ENCODE measurements around the gene TBX10. TPM values are rescaled to one million over a fixed set of nuclear protein-coding genes. Genes with fewer than 3 reads are reported as not detected.
A peak's percentile ranks its signal among the peaks of the same experiment; 100 is the strongest.

The TBX10 gene
- total RNA-seq, 4 donors from 2014 or later = not detected

GRCh38 chr11:67632982-67633755, 6.4 kb downstream of the TBX10 start:
- no peak for DNase-seq (ENCODE audit: low spot score)
- TF ChIP-seq, protein P1, sequence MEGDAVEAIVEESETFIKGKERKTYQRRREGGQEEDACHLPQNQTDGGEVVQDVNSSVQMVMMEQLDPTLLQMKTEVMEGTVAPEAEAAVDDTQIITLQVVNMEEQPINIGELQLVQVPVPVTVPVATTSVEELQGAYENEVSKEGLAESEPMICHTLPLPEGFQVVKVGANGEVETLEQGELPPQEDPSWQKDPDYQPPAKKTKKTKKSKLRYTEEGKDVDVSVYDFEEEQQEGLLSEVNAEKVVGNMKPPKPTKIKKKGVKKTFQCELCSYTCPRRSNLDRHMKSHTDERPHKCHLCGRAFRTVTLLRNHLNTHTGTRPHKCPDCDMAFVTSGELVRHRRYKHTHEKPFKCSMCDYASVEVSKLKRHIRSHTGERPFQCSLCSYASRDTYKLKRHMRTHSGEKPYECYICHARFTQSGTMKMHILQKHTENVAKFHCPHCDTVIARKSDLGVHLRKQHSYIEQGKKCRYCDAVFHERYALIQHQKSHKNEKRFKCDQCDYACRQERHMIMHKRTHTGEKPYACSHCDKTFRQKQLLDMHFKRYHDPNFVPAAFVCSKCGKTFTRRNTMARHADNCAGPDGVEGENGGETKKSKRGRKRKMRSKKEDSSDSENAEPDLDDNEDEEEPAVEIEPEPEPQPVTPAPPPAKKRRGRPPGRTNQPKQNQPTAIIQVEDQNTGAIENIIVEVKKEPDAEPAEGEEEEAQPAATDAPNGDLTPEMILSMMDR (IDR thresholded peaks at IDR 0.05) = no peak

DNA sequence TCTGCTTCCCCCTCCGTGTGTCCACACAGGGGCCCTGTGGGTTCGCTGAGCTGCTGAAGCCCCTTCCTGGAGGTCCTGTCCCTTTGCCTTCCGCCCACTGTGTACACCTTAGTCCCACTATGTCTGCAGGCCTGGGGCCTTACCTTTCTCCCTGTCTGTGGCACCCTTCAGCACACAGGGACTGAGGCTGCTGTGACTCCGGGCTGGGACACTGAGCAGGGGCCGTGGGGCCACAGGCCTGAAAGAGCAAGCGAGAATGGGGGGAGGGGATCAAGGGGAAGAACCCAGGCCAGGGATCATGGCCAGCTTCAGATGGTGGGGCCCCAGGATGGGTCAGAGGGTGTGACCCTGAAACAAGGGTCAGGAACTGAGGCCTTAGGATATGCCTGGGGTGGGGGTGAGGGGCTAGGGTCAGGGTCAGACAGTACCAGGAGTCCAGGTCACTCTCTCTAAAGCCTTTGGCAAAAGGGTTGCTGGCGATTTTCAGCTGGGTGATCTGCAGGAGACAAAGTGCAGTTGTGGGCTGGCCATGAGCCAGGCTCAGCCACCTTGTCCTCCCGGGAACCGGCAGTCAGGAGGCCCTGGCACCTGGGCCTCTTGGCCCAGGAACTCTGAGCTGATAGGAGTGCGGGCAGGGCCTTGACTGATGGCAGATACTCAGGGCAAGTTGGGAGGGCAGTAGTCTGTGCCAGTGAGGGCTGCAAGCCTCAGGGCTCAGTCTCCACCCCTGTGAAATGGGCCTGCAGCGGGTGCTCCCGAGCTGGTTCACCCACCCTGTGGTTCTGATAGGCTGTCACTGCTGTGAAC, 7.2 kb downstream of the TBX10 start:
- ATAC-seq (ENCODE audit: low FRiP score) (no peak), DNase-seq (ENCODE audit: low spot score) (no peak)
- TF ChIP-seq, protein P1 (IDR thresholded peaks at IDR 0.05) = no peak

More at GRCh38 chr11:67632982-67633755, 6.4 kb downstream of the TBX10 start:
- ATAC-seq (ENCODE audit: low FRiP score) = no peak

GRCh38 chr11:67631853-67632174, 7.7 kb downstream of the TBX10 start:
- no peak for DNase-seq (ENCODE audit: low spot score)
- no peak for ATAC-seq (ENCODE audit: low FRiP score)
- TF ChIP-seq, protein P1 (IDR thresholded peaks at IDR 0.05) = no peak

- TF ChIP-seq, protein P1 (IDR thresholded peaks at IDR 0.05) = no peak
- DNase-seq (ENCODE audit: low spot score) (no peak), ATAC-seq (ENCODE audit: low FRiP score) (no peak)
Observed at GRCh38 chr11:67631411-67631810, 8.2 kb downstream of the TBX10 start.

GRCh38 chr11:67630943-67631331, 8.6 kb downstream of the TBX10 start:
- TF ChIP-seq, protein P1 (IDR thresholded peaks at IDR 0.05) = no peak
- no peak for DNase-seq (ENCODE audit: low spot score)
- ATAC-seq (ENCODE audit: low FRiP score) = no peak

DNA sequence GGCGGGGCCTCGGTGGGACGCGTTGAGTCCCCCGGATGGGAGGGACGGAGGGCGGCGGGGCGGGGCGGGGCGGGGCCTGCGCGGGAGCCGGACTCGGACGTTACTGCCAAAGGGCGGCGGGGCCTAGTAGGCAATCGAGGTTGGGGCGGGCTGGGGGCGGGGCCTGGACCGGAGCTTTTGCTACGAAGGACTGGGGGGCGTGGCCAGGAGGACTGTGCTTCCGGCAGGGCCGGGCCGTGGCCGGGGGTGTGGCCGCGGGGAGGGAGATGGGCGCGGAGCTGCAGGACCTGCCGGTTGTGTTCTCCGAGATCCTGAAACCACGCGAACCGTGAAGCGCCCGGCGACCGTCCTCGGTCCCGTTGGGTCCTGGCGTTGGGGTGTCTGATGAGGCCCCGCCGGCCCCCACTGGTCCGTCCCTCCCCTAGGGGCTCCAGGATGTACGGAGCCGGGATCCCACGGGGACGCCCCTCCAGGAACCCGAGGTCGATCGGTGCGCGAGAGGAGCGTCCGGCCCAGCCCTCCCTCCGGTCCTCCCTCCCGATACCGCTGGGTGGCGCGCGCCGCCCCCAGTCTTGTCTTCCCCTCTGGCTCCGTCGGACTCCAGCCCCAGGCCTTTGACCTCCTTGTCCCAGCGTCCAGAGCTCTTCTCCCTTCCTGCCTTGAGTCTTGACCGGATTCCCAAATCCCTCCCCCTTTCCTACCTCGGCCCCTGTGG, 9.2 kb downstream of the TBX10 start:
- TF ChIP-seq, protein P1 (IDR thresholded peaks at IDR 0.05) = no peak

More for the DNA sequence above, 9.2 kb downstream of the TBX10 start:
- ATAC-seq (ENCODE audit: low FRiP score) (peak; percentile 90), DNase-seq (ENCODE audit: low spot score) (peak; percentile 92)

All from omental fat pad (tissue), 4 donors.